Right lung (tissue), 5 donors: ENCODE results near the gene RPL10A. TPM values are rescaled to one million over a fixed set of nuclear protein-coding genes. Genes with fewer than 3 reads are reported as not detected.

ENCODE experiments used
- DNase-seq, 2 donors: peaks; one replicate each; pipeline ENCODE4 v3.0.0-alpha.2; 2013
- polyA plus RNA-seq, 5 donors: library from polyadenylated mRNA; unstranded; fragments of 120-200 nt; gene quantifications; one replicate each; pipeline versions ENCODE4 v1.2.1 to v1.2.3, GENCODE V29; 2013; ENCODE audit warnings: inconsistent platforms in 1 of 5, low replicate concordance in 1 of 5; ENCODE audit not compliant: insufficient read length in 5 of 5, insufficient read depth in 1 of 5

The RPL10A gene
- polyA plus RNA-seq, 5 donors = 2,506 to 2,722 (median 2,619) TPM

GRCh38 chr6:35489066-35489465, 20.9 kb downstream of the RPL10A start:
- DNase-seq = no peak

DNA sequence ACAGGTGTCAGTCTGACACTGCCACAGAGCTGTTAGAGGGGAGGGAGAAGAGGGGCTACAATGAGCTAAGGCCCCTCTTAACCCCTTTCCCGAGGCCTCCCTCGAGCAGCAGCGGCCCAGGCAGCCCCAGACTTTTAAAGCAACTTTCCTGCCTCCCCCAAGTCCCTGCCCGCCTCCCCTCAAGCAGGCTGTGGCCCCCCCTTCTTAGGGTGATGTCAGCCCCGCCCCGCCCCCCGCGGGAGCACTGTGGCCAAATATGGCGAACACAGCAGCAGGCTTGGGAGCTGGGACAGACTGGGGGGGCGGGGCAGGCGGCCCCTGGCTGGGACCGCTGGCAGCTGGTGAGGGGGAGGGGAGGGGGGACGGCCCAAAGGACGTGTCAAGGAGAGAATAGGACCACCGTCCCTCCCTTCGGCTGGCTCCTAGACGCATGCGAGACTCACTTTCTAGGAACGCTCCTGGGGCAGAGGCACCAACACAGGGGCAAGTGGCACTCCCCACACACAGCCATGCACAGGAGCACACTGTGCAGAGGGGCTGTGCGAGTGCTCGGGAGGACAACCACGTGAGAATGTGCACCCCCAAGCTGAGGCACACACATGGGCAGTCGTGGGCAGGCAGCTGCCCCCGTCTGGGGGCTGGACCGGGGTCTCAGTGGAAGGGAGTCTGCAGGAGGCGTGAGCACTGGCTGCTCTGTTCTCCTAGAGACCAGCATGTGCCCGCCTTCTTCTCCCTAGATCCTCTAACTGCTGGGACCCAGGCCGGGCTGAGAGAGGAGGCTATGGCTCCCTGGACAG, 22.0 kb downstream of the RPL10A start:
- DNase-seq = peak; percentile 73 to 75

DNA sequence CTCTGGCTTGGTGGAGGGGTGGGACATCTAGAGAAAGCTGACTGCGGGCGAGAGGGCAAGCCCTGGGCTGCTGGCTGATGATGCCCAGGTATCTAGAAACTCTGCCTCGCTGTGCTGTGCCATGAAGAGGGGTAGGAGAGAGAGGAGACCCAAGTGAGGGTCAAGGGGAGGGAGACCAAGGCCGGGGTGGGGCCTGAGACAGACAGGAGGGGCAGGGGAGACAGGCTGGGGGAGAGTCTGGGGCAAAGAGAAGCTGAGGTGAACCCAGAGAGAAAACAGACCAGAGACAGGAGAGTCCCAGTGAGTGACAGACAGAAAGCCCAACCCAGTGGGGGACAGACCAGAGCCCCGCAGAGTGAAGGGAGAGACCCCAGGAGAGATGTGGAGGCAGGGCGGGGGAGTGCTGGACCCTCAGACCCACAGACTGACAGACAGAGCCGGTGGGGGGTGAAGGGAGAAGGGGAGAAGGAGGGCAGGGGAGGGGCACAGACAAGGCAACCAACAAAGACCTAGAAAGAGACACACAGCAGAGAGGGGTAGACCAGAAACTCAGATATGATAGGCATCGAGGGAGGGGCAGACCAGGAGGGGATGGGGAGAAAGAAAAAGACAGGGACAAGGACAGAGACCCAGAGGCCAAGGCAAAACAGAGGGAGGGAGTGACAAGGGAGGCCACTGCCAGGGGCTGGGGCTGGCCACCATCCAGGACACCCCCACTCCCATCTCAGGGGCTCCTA, 22.8 kb downstream of the RPL10A start:
- DNase-seq = no peak

DNA sequence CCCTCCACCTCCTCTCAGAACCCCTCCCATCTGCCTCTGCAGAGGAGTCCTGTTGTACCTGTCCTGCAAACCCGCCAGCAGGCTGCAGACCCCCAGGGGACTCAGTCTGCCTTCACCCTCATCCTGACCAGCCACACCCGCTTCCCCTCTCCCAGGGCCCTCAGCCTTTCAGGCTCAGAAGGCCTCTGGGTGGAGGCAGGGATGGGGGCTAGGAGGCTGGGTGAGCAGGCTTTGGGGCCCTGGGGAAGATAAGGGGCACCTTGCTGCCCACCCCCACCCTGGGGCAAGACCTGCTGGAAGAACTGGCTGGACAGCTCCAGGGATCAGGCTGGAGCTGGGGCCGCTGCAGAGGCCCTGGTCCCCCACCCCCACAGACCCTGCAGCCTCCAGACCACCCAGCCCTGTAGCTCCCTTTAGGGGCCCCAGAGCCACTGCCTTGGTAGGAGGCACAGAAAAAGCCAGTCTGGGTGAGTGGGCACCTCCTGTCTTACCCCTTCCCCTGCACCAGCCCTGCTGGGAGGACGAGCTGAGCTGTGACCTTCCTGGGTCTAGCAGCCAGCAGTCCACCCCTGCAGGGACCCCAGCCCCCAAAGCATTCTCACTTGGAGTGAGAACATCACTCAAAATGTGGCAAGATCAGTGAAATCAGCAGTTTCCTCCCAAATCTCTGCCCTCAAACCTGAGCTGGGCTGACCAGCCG, 23.5 kb downstream of the RPL10A start:
- no peak for DNase-seq

- peak in 1 of 2 donors; percentile 71 for DNase-seq
Measured at GRCh38 chr6:35492258-35492973, 24.2 kb downstream of the RPL10A start.

- DNase-seq = no peak
Measured at GRCh38 chr6:35492974-35493284, 24.7 kb downstream of the RPL10A start.

GRCh38 chr6:35493307-35493983, 25.2 kb downstream of the RPL10A start:
- DNase-seq = no peak

DNA sequence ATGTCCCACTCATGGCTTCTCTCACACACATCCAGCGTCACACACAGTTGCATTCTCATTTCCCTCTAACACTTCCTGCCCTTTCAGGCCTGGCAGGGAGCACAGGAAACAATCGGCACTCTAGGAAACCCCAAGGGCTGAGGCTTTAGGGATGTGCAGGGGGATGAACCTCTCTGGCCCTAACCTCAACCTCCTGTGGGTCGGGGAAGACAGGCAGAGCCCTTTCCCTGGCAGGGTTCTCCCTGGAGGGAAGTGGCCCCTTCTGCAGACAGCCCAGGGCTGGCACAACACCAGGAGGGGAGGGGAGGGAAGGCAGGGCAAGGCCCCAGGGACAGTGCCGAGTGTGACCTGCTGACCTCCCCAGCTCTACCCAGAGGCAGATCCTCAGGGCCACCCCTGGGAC, 26.0 kb downstream of the RPL10A start:
- DNase-seq = no peak

GRCh38 chr6:35495258-35496035, 27.2 kb downstream of the RPL10A start:
- no peak for DNase-seq

DNA sequence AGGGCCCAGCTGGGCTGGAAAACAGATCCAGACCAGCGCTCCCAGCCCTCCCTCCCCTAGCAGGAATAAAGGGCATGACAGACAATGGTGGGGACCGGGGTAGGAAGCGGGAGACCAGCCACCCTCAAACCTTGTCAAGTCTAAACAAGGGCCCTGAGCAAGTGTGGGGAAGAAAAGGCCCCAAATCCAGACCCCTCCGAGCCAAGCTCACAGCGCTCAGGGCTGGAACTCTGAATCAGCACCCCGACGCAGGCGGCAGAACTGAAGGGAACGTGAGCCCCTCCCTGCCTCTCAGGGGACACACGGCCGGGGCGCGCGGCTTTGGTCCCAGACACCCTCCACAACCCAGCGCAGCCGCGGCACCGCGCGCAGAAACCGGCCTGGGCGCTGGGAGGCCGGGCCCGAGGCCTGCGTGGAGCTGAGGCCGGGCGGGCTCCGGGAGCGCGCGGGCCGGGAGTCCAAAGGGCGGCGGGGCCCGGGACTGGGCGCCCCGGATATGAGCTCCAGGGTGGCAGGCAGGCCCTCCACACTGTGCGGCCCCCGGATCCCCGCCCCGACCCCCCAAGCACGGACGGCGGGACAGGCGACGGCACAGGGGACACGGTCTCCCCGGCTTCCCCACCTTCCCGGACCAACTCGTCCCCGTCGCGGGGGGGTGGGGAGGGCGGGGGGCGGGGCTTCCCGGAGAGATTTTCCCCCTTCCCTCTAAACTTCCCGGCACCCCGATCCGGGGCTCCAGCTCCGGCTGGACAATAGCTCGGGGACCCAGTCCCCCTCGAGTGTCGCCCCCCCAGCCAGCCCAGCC, 28.0 kb downstream of the RPL10A start:
- no peak for DNase-seq

- DNase-seq = peak; percentile 78 to 81
Measured at GRCh38 chr6:35496841-35497570, 28.8 kb downstream of the RPL10A start, which contains the start of gene TEAD3. Gene TEAD3, minus strand, starts transcription at chr6:35497079.

- peak; percentile 89 to 90 for DNase-seq
Measured at GRCh38 chr6:35497571-35498421, 29.6 kb downstream of the RPL10A start.

GRCh38 chr6:35498422-35499067, 30.3 kb downstream of the RPL10A start:
- DNase-seq = no peak

DNA sequence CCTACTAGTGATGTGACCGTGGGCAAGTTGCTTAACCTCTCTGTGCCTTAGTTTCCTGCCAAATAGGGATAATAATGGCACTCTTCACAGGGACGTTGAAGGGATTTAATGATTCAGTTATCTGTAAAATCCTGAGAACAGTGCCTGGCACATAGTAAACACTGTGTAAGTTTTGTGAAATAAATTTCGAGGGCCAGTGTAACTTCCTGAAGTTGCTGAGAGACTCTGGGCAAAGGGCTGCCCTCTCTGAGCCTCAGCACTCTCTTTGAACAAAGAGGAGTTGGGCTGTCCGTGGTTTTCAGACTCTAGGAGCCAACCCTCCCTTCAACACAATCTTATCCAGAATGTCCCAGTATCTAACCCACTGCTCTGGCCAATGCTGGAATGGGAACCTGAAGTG, 31.2 kb downstream of the RPL10A start:
- no peak for DNase-seq

DNA sequence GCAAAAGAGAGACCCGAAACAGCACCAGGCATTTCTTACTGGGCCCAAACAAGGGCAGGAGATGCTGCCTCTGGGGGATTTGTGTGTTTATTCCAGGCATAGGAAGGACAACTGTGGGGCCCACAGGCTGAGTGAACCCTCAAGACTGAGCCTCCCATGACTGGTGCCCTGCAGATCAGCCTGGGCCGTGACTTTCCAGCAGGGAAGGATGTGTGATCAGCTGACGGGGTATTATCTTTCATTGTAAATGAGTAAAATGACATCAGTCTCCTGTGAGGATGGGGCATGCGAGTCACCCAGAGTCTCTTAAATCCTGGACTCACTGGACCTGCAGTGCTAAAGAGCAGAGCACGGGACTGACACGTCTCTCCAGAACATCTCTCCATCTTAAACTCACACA, 32.6 kb downstream of the RPL10A start:
- no peak for DNase-seq

DNA sequence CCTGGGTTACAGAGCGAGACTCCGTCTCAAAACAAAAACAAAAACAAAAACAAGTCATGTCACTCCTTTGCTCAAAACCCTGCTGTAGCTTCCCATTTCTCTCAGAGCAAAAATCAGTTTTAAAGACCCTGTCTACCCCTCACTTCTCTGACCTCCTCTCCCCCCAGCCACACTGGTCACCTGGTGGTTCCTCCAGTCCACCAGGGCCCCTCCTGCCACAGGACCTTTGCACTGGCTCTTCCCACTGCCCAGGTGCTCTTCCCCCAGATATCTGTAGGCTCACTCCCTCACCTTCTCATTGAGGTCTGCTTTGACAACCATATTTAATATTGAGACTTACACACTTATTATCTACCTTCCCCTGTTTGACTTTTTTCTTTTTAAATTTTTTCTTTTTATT, 33.6 kb downstream of the RPL10A start:
- DNase-seq = no peak

DNA sequence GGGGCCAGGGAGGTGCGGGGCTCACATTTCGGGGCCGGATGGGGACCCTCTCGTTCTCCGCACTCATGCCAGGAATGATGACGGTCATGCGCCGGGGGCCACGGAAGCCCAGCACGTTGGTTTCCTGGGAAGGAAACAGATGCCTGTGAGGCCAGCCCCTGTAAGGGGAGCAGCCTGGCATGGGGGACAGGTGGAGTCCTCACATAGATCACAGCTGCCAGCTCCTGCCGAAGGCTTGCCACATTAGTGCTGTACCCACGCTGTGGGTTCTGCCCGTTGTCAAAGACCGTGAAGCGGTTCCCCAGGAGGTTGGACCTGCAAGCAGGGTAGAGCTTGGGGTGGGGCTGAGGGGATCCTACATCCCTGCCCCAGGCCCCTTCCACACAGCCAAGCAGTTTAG, 35.3 kb downstream of the RPL10A start:
- DNase-seq = no peak
